A673 (cell line): ENCODE results near the gene SCUBE2.

Experiments used
- EZH2 ChIP-seq: fragments of 200-600 bp; sonication (generic); IDR thresholded peaks from 2 replicates; pipeline ENCODE4 v1.6.1; 2017; ENCODE audit warnings: borderline replicate concordance, low read depth, mild to moderate bottlenecking, mixed read lengths, antibody characterized with exemption, low read length; ENCODE audit not compliant: poor library complexity, severe bottlenecking
- TF ChIP-seq, protein P1 (sequence below): fragments of 300-800, 200-600 bp; sonication (generic); conservative IDR thresholded peaks from 2 replicates; pipeline ENCODE4 v1.5.1; 2017; ENCODE audit warnings: low read depth, mild to moderate bottlenecking, antibody characterized with exemption, low read length, moderate library complexity, mixed read lengths

- TF ChIP-seq, protein P1, sequence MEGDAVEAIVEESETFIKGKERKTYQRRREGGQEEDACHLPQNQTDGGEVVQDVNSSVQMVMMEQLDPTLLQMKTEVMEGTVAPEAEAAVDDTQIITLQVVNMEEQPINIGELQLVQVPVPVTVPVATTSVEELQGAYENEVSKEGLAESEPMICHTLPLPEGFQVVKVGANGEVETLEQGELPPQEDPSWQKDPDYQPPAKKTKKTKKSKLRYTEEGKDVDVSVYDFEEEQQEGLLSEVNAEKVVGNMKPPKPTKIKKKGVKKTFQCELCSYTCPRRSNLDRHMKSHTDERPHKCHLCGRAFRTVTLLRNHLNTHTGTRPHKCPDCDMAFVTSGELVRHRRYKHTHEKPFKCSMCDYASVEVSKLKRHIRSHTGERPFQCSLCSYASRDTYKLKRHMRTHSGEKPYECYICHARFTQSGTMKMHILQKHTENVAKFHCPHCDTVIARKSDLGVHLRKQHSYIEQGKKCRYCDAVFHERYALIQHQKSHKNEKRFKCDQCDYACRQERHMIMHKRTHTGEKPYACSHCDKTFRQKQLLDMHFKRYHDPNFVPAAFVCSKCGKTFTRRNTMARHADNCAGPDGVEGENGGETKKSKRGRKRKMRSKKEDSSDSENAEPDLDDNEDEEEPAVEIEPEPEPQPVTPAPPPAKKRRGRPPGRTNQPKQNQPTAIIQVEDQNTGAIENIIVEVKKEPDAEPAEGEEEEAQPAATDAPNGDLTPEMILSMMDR = no peak
- no peak for TF ChIP-seq EZH2
These were observed 66.1 kb downstream of the SCUBE2 start for GRCh38 chr11:9025101-9025850.
